H9 (cell line): ENCODE results near the gene NUP214. TPM values are rescaled to one million over a fixed set of nuclear protein-coding genes. Genes with fewer than 3 reads are reported as not detected.

Experiments
- DNase-seq: peaks from one replicate; pipeline ENCODE4 v3.0.0-alpha.2; 2017
- H2AFZ ChIP-seq: one replicate; pipeline ENCODE4 v1.6.1; 2013; ENCODE audit warnings: mild to moderate bottlenecking, low read length, control low read depth, moderate library complexity
- H2AK5ac ChIP-seq: 2 replicates; pipeline ENCODE4 v1.6.1; 2013; ENCODE audit warnings: low read length, control low read depth, mixed read lengths; ENCODE audit not compliant: insufficient read length
- H2BK120ac ChIP-seq: one replicate; pipeline ENCODE4 v1.6.1; 2013; ENCODE audit warnings: low read depth, mild to moderate bottlenecking, low read length, control low read depth, inconsistent platforms; ENCODE audit not compliant: poor library complexity, severe bottlenecking
- H2BK12ac ChIP-seq: 2 replicates; pipeline ENCODE4 v1.6.1; 2013; ENCODE audit warnings: low read length, control low read depth, mixed read lengths, low read depth; ENCODE audit not compliant: insufficient read length
- H2BK15ac ChIP-seq: 2 replicates; pipeline ENCODE4 v1.6.1; 2013; ENCODE audit warnings: low read depth, low read length, control low read depth
- H2BK20ac ChIP-seq: one replicate; pipeline ENCODE4 v1.6.1; 2013; ENCODE audit warnings: low read depth, mild to moderate bottlenecking, low read length, control low read depth, inconsistent platforms; ENCODE audit not compliant: poor library complexity, severe bottlenecking
- H2BK5ac ChIP-seq: 2 replicates; pipeline ENCODE4 v1.6.1; 2013; ENCODE audit warnings: low read length, control low read depth, mixed read lengths; ENCODE audit not compliant: insufficient read length
- H3K14ac ChIP-seq: 2 replicates; pipeline ENCODE4 v1.6.1; 2013; ENCODE audit warnings: low read length, control low read depth; ENCODE audit not compliant: insufficient read depth
- H3K18ac ChIP-seq: 2 replicates; pipeline ENCODE4 v1.6.1; 2013; ENCODE audit warnings: low read depth, mild to moderate bottlenecking, mixed read lengths, low read length, control low read depth; ENCODE audit not compliant: insufficient read length
- H3K23ac ChIP-seq: 2 replicates; pipeline ENCODE4 v1.6.1; 2013; ENCODE audit warnings: low read length, control low read depth, mixed read lengths, low read depth; ENCODE audit not compliant: insufficient read length
- H3K23me2 ChIP-seq: 2 replicates; pipeline ENCODE4 v1.6.1; 2013; ENCODE audit warnings: low read depth, mild to moderate bottlenecking, mixed read lengths, low read length, control low read depth; ENCODE audit not compliant: insufficient read length, poor library complexity, severe bottlenecking
- H3K27ac ChIP-seq: 2 replicates; pipeline ENCODE4 v1.5.1; 2013; ENCODE audit warnings: low read length, control low read depth, mixed read lengths, low read depth; ENCODE audit not compliant: insufficient read length
- H3K27me3 ChIP-seq: 2 replicates; pipeline ENCODE4 v1.6.1; 2013; ENCODE audit warnings: low read length, control low read depth, inconsistent platforms; ENCODE audit not compliant: insufficient read depth
- H3K4ac ChIP-seq: 2 replicates; pipeline ENCODE4 v1.6.1; 2013; ENCODE audit warnings: low read depth, mild to moderate bottlenecking, control low read depth, inconsistent platforms, low read length, moderate library complexity
- H3K4me1 ChIP-seq: 2 replicates; pipeline ENCODE4 v1.6.1; 2013; ENCODE audit warnings: low read length, control low read depth, inconsistent platforms; ENCODE audit not compliant: insufficient read depth
- H3K4me2 ChIP-seq: 2 replicates; pipeline ENCODE4 v1.6.1; 2013; ENCODE audit warnings: low read length, control low read depth, mixed read lengths; ENCODE audit not compliant: insufficient read length, insufficient read depth
- H3K56ac ChIP-seq: 2 replicates; pipeline ENCODE4 v1.6.1; 2013; ENCODE audit warnings: low read depth, mild to moderate bottlenecking, mixed read lengths, low read length, control low read depth; ENCODE audit not compliant: insufficient read length
- H3K79me1 ChIP-seq: 2 replicates; pipeline ENCODE4 v1.6.1; 2013; ENCODE audit warnings: low read depth, mild to moderate bottlenecking, moderate library complexity, low read length, control low read depth, inconsistent platforms; ENCODE audit not compliant: insufficient read depth, poor library complexity, severe bottlenecking
- H3K79me2 ChIP-seq: 2 replicates; pipeline ENCODE4 v1.6.1; 2013; ENCODE audit warnings: low read length, control low read depth, inconsistent platforms; ENCODE audit not compliant: insufficient read depth
- H3K9ac ChIP-seq: 2 replicates; pipeline ENCODE4 v1.6.1; 2013; ENCODE audit warnings: low read length, control low read depth, mixed read lengths; ENCODE audit not compliant: insufficient read length; ENCODE audit errors: extremely low read depth
- H3K9me3 ChIP-seq: one replicate; pipeline ENCODE4 v1.6.1; 2013; ENCODE audit warnings: low read depth, low read length, inconsistent platforms; ENCODE audit not compliant: control insufficient read depth
- H3T11ph ChIP-seq: one replicate; pipeline ENCODE4 v1.6.1; 2013; ENCODE audit warnings: mild to moderate bottlenecking, low read length, control low read depth, inconsistent platforms
- H4K20me1 ChIP-seq: one replicate; pipeline ENCODE4 v1.6.1; 2013; ENCODE audit not compliant: control insufficient read depth, insufficient read length, insufficient read depth
- H4K5ac ChIP-seq: 2 replicates; pipeline ENCODE4 v1.6.1; 2013; ENCODE audit warnings: low read depth, mild to moderate bottlenecking, mixed read lengths, low read length, control low read depth; ENCODE audit not compliant: insufficient read length
- H4K8ac ChIP-seq: replicated peaks from 2 replicates; pipeline ENCODE4 v1.6.1; 2013; ENCODE audit warnings: low read length, control low read depth, mixed read lengths, low read depth; ENCODE audit not compliant: insufficient read length
- H4K91ac ChIP-seq: 2 replicates; pipeline ENCODE4 v1.6.1; 2013; ENCODE audit warnings: low read depth, mild to moderate bottlenecking, moderate library complexity, mixed read lengths, low read length, control low read depth; ENCODE audit not compliant: insufficient read length
- H3K27ac Mint-ChIP-seq, 3 experiments: 2 replicates in 2 of 3; 3 replicates in 1 of 3; pipeline ENCODE4 v1.8.0; 2020 to 2021; ENCODE audit warnings: mixed read lengths in 3 of 3, mild to moderate bottlenecking in 1 of 3, moderate library complexity in 1 of 3
- H3K27me3 Mint-ChIP-seq: 2 replicates; pipeline ENCODE4 v1.8.0; 2021; ENCODE audit warnings: low read depth, mild to moderate bottlenecking, moderate library complexity, mixed read lengths
- H3K36me3 Mint-ChIP-seq, 3 experiments: 2 replicates in 2 of 3; 3 replicates in 1 of 3; pipeline ENCODE4 v1.8.0; 2020 to 2021; ENCODE audit warnings: low read depth in 3 of 3, mixed read lengths in 3 of 3; ENCODE audit not compliant: insufficient read depth in 1 of 3
- H3K4me1 Mint-ChIP-seq, 2 experiments: 2 replicates each; pipeline ENCODE4 v1.8.0; 2020; ENCODE audit warnings: mixed read lengths in 2 of 2
- H3K4me3 Mint-ChIP-seq, 2 experiments: 2 replicates in 1 of 2; 3 replicates in 1 of 2; pipeline ENCODE4 v1.8.0; 2020 to 2021; ENCODE audit warnings: mild to moderate bottlenecking in 2 of 2, mixed read lengths in 2 of 2, moderate library complexity in 1 of 2
- H3K9me3 Mint-ChIP-seq, 2 experiments: 2 replicates in 1 of 2; 3 replicates in 1 of 2; pipeline ENCODE4 v1.8.0; 2020; ENCODE audit warnings: mild to moderate bottlenecking in 2 of 2, mixed read lengths in 2 of 2, moderate library complexity in 1 of 2
- CTCF ChIP-seq: fragments of 200-600 bp; sonication (generic); conservative IDR thresholded peaks from 3 replicates; pipeline ENCODE4 v1.8.0; 2021; ENCODE audit warnings: antibody characterized with exemption, mild to moderate bottlenecking
- WGBS: extraction: QIAGEN DNeasy Blood & Tissue Kit; methylation state at CpG from one replicate; pipeline ENCODE4 v1.1.7; 2013; ENCODE audit warnings: missing lambda C conversion rate, low lambda C conversion rate, mixed read lengths; ENCODE audit not compliant: insufficient read length; ENCODE audit errors: extremely low coverage; 5-methylcytosine and 5-hydroxymethylcytosine counted together
- total RNA-seq: library from RNA; stranded (reverse); gene quantifications from 2 replicates; pipeline ENCODE4 v1.2.1, GENCODE V29; 2021

The NUP214 gene
- total RNA-seq, 1 experiment from 2014 or later, result 53.8 TPM

GRCh38 chr9:131214876-131215275, 89.5 kb downstream of the NUP214 start:
- H3K36me3 Mint-ChIP-seq, result peaks cover 26 to 55% (median 43%) of the 10 kb centered on the region in 3 experiments
- peaks cover 10 to 16% of the 10 kb centered on the region in 2 experiments for H3K9me3 Mint-ChIP-seq
- Histone ChIP-seq H2AFZ (no peak overlapping the region), H3K23me2 (no peaks in the 10 kb centered on the region), H3K9me3 (no peaks in the 10 kb centered on the region), H2BK5ac (no peak overlapping the region), H3T11ph (no peak overlapping the region), H2BK15ac (no peak overlapping the region), H3K56ac (no peak overlapping the region), H2BK120ac (no peak overlapping the region), H2AK5ac (no peak overlapping the region), H3K27me3 (no peaks in the 10 kb centered on the region), H3K79me2 (no peaks in the 10 kb centered on the region), H4K5ac (no peak overlapping the region), H3K14ac (no peak overlapping the region), H3K79me1 (no peaks in the 10 kb centered on the region), H4K20me1 (no peaks in the 10 kb centered on the region), H3K27ac (no peak overlapping the region), H2BK12ac (no peak overlapping the region), H2BK20ac (no peak overlapping the region), H3K4ac (no peak overlapping the region), H3K4me2 (no peak overlapping the region), H4K91ac (no peak overlapping the region), H3K9ac (no peak overlapping the region), H4K8ac (no peak overlapping the region), H3K23ac (no peak overlapping the region), H3K18ac (no peak overlapping the region), H3K4me1 (no peaks in the 10 kb centered on the region)
- no peak for TF ChIP-seq CTCF
- no peak overlapping the region for H3K4me3 Mint-ChIP-seq
- peaks cover 13 to 15% of the 10 kb centered on the region in 2 experiments for H3K4me1 Mint-ChIP-seq
- H3K27me3 Mint-ChIP-seq, result no peaks in the 10 kb centered on the region; the same call in 1 of the 2 replicates
- DNase-seq, result no peak
- no CpG with 5 or more reads among the region's 4 CpGs for WGBS
- peak overlapping the region in 1 of 3 experiments; percentile 55; a peak in 2 of 7 replicates for H3K27ac Mint-ChIP-seq
